Fibroblast of skin of left biceps (primary cell): ENCODE results near the gene MTFMT.
"Not testable (repeated sequence)": the region's sequence is repeated elsewhere in the genome, so short reads cannot be mapped to it uniquely, and the experiment has no call there.

Experiments used
- DNase-seq, 2 experiments: peaks; one replicate each; pipeline ENCODE4 v3.0.0-alpha.2; 2013; ENCODE audit warnings: low read depth in 2 of 2

MTFMT gene

GRCh38 chr15:65060641-65061397, 31.4 kb upstream of the MTFMT start:
- DNase-seq, result no peak

GRCh38 chr15:65059931-65060596, 30.6 kb upstream of the MTFMT start:
- DNase-seq, result no peak

- no peak for DNase-seq
Observed at GRCh38 chr15:65059369-65059750, 29.9 kb upstream of the MTFMT start.

- DNase-seq, result no peak
Observed at GRCh38 chr15:65058394-65059368, 29.2 kb upstream of the MTFMT start.

GRCh38 chr15:65057549-65057940, 28.1 kb upstream of the MTFMT start:
- DNase-seq, result no peak

GRCh38 chr15:65056868-65057548, 27.6 kb upstream of the MTFMT start:
- no peak for DNase-seq

- no peak for DNase-seq
Observed at GRCh38 chr15:65056106-65056505, 26.7 kb upstream of the MTFMT start.

- no peak for DNase-seq
Observed at GRCh38 chr15:65055201-65055870, 25.9 kb upstream of the MTFMT start.

- DNase-seq, result no peak
Observed at GRCh38 chr15:65054333-65055200, 25.1 kb upstream of the MTFMT start.

GRCh38 chr15:65052956-65053355, 23.5 kb upstream of the MTFMT start:
- DNase-seq, result no peak

GRCh38 chr15:65051266-65051665, 21.8 kb upstream of the MTFMT start:
- DNase-seq, result no peak

- DNase-seq, result no peak
Observed at GRCh38 chr15:65050270-65050669, 20.8 kb upstream of the MTFMT start.

GRCh38 chr15:65049418-65049840, 20.0 kb upstream of the MTFMT start:
- DNase-seq, result peak; percentile 77 to 78

- DNase-seq, result no peak
Observed at GRCh38 chr15:65048241-65048640, 18.8 kb upstream of the MTFMT start.

GRCh38 chr15:65044724-65045481, 15.5 kb upstream of the MTFMT start, which contains the start of gene SLC51B:
Gene SLC51B (plus strand): TSS chr15:65045387. CDS start chr15:65050005, 4,618 bp downstream.
- DNase-seq, result no peak

GRCh38 chr15:65044218-65044617, 14.8 kb upstream of the MTFMT start:
- DNase-seq, result not testable (repeated sequence)

- DNase-seq, result no peak
Observed at GRCh38 chr15:65042776-65043327, 13.4 kb upstream of the MTFMT start.

- no peak for DNase-seq
Observed at GRCh38 chr15:65041787-65042186, 12.3 kb upstream of the MTFMT start.

- no peak for DNase-seq
Observed at GRCh38 chr15:65040461-65040860, 11.0 kb upstream of the MTFMT start.
